GM21447 (cell line): ENCODE results near the gene DDAH1.

ENCODE experiments used
- ATAC-seq: cut with Tn5 transposase; IDR thresholded peaks from one replicate; pipeline ENCODE4 v1.9.1; 2021; ENCODE audit not compliant: unreplicated experiment

The DDAH1 gene

GRCh38 chr1:85397490-85398032, 67.4 kb downstream of the DDAH1 start:
- ATAC-seq = no peak

DNA sequence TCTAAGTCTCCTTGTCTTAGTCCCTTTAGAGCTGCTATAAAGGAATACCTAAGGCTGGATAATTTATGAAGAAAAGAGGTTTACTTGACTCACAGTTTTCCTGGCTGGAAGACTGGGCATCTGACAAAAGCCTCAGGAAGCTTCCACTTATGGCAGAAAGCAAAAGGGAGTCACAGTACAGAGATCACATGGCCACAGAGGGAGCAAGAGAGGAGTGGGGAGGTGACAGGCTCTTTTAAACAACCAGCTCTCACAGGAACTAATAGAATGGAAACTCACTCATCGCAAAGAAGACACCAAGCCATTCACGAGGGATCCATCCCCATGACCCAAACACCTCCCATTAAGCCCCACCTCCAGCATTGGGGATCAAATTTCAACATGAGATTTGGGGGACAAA, 68.8 kb downstream of the DDAH1 start:
- ATAC-seq = no peak

DNA sequence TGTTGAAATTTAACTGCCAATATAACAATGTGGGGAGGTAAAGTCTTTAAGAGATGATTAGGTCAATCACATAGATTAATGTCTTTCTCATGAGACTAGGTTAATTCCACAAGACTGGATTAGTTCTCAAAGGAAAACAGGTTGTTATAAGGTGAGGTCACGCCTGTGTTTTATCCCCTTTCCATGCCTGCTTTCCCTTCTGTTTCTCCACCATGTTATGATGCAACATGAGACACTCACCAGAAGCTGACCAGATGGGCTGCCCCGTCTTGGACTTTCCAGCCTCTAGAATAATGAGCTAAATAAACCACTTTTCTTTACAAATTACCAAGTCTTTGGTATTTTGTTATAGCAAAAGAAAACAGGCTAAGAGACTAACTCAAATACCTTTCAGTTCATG, 70.8 kb downstream of the DDAH1 start:
- ATAC-seq = no peak

- ATAC-seq = no peak
Measured at GRCh38 chr1:85393490-85393889, 71.5 kb downstream of the DDAH1 start.

DNA sequence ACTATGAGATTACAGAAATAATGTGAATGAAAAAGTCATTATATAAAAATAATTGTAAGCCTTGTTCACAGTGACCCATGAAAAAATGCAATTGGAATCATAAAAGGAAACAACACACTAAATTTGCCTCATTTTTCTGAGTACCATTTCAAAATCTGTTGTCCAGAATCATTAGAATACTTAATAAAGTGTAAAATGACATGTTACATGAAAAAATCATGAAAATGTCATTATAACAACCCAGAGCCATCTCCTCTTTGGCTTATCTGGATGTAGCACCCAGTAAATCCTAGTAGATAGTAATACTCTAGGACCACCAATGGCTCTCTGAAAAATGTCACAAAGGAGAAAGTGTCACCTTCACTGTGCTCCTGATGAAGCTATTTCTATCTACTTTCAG, 76.5 kb downstream of the DDAH1 start:
- ATAC-seq = no peak

DNA sequence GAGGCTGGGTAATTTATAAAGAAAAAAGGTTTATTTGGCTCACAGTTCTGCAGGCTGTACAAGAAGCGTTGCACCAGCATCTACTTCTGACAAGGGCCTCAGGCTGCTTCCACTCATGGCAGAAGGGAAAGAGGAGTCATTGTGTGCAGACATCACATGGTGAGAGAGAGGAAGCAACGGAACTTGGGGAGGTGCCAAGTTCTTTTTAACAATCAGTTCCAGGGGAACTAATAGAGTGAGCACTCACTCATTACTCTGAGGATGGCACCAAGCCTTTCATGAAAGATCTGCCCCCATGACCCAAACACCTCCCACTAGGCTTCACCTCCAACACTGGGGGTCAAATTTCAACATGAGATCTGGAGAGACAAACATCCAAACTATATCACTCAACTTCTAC, 77.2 kb downstream of the DDAH1 start:
- no peak for ATAC-seq

DNA sequence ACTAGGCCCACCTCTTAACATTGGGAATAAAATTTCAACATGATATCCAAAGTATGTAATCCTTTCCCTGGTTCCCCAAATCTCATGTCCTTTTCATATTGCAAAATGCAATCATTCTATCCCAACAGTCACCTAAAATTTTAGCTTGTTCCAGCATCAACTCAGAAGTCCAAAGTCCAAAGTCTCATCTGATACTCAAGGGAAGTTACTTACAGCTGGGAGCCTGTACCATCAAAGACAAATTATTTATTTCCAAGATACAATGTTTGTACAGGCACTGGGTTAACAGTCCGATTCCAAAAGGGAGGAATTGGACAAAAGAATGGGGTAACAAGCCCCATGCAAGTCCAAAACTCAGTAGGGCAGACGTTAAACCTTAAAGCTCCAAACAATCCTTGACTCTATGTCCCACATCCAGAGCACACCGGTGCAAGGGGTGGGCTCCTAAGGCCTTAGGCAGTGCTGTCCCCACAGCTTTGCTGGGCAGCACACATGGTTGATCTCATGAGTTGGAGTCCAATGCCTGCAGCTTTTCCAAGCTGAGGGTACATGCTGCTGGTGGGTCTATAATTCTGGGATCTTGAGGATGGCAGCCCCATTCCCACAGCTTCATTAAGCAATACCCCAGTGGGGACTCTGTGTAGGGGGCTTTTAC, 78.8 kb downstream of the DDAH1 start:
- ATAC-seq = no peak

DNA sequence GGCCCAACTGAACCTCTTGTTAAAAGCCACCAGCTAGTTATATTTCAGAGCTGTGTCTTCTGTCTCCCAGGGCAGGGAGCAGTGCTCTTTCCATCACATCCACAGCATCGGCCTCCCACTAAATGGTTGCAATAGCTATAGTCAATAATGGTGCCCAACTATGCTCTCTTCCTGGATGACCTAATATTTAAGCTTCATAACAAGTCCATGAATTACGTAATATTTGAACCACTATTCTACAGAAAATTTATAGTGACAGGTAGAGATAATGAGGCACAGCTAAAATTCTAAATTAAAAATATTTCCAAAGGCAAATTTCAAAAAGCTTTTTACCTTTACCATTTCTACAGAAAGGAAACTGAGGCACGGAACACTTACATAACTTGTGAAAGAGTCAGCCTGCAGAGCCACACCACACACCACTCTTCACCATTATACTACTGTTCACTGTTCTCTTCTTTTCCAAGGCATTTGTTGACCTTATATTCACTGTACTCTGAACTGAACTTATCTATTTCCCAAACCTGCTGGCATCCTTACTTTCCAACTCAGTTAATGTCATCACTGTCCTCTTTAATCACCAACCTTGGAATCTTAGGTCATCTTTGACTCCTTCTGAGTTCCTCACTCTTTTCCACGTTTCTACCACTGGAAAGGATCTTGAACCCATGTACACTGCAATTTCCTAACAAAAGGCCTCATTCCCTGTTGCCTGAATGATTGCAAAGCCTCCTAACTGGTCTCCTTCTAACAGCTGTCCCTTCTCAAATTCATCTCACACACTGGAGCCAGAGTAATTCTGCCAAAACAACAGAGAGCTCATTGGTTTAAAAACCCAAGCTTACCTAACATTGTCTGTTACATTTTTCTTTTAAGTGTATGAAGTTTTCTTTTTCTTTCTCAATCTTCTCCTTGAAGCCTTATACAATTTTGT, 85.5 kb downstream of the DDAH1 start:
- no peak for ATAC-seq

GRCh38 chr1:85378534-85378933, 86.4 kb downstream of the DDAH1 start:
- no peak for ATAC-seq

DNA sequence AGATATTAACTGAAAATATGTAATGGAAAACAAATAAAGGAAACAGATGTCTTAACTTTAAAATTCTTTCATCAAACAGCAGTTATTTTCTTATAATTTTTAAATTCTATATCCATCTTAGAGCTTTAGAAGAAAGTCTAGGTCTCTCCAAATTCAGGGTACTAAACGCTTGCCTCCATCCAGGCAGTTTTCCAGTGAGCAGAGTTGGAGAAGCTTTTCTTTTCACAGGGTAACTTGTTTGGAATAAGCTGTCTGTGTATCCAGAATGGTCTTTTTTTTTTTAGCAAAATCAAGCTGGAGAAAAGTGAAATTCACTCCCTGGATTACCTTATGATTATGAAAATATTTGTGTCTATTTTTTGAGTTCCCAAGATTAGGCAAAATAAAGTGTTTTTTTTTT, 88.6 kb downstream of the DDAH1 start:
- ATAC-seq = no peak

DNA sequence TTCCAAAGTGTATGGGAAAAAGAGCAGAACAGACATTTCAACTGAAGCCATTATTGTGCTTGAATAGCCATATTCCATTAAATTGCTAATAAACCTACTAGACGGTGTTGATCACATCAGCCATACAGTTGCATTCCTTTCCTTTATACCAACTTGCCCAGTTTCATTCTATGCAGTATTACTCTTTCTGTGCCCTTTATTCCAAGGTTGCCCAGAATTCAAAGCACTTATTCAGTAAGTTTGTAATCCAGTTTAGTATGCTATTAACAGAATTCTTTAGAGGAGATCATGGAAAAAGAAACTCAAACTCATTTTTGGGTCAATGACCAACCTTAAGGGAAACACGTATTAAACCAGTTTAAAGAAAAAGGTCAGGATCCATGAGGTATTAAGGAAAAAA, 89.5 kb downstream of the DDAH1 start:
- ATAC-seq = no peak

GRCh38 chr1:85374160-85374559, 90.8 kb downstream of the DDAH1 start:
- ATAC-seq = no peak

DNA sequence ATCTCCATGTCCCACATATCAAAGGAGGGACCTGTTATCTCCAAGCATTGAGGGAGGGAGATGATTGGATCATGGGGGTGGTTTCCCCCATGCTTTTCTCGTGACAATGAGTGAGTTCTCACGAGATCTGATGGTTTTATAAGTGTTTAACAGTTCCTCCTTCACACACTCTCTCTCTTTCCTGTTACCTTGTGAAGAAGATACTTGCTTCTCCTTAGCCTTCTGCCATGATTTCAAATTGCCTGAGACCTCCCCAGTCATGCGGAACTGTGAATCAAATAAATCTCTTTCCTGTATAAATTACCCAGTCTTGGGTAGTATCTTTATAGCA, 91.6 kb downstream of the DDAH1 start:
- no peak for ATAC-seq

GRCh38 chr1:85372683-85373377, 92.1 kb downstream of the DDAH1 start:
- ATAC-seq = no peak

DNA sequence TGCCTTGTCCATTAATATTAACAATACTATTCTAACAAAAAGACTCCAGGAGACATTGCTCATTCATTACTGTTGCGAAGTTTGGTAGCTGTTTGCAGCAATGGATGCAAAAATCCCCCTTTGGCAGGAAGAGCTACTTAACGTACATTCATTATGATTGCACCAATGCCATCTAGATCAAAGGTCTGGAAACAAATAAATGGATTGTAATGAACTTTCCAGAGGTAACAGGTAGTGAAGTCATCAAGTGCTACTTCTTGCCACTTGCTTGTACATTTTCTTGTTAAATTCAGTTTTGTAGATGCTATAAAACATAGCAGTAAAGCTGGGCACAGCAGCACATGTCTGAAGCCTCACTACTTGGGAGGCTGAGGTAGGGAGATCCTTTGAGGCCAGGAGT, 93.9 kb downstream of the DDAH1 start:
- ATAC-seq = no peak

DNA sequence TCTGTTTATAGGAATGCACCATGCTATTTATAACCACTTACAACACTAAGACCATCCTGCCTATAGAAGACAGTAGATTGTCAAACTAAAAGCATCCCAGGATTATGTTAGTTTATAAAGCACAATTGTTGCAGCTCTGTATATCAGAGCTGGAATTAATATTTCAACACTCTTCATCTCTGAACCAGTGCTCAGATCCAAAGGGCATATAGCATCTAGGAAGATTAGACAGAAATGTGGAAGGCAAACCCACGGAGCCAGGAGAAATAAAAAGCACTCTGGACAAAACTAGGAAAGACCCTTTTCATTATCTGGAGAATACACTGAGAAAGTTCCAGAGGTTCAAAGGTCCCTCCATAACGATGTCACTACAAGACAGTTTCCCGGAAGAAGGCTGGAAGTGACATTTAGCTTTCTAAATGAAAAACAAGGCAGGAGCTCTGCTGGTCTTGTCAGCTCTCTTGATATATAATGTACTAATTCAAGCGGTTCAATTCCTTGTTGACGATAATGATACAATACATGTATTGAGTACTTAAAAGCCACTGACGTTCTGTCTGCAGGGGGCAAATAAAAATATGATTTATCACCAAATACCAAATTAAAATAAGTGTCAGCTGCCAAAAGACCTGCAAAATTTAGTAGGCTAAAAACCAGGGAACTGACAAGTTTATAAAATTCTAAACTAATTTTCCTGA, 96.7 kb downstream of the DDAH1 start:
- no peak for ATAC-seq

DNA sequence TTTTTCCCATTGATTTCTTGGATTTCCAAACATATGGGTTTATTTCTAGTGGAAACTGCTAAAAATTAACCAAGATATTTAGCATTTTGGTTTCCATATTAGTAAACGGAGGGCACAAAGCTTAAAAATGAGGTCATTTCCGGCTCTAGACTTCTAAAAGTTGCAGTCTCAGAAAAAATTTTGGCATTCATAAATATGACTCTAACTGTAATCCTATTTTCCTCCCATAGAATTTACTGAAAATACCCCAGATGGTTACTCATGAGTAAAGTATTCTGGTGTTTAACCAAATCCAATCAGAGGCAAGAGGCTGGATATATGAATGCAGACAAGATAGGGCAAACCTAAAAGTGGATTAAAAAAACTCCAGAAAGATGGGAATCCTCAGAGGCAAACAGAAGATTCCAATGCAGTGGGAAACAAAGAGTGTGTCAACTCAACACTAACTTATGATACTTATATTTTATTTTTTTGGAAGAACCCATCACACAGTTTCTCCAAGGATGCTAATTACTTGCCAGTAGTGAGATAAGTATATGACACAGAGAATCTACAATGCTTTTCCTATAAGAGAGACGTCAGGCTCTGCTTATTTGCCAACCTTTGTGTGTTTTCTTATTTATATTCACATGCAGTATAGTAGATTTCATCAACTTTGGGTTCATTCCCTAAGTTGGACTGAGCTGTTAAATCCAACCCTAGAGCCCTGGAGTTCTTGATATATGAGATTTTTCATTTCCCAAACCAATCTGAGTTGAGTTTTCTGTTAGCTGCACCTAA, 98.4 kb downstream of the DDAH1 start:
- ATAC-seq = no peak

- no peak for ATAC-seq
Measured at GRCh38 chr1:85365851-85366250, 99.1 kb downstream of the DDAH1 start.

- ATAC-seq = no peak
Measured at GRCh38 chr1:85363521-85363920, 101.4 kb downstream of the DDAH1 start.

DNA sequence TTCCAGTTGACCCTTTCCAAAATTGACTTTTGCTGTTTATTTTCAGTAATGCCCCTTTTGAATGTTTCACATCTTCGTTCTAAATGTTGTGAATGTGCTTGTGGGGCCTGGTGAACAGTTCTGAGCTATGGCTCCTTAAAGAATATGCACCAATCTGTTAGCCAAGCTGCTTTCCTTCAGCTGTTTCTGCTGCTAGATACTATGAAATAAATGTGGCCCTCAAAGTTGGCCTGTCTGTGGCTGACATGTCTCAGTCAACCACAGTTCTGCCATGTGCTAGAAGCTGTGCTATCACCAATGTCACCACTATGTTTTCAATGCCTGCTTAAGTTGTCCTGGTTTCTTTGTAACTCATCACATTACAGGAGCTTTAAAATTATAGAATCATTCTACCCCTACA, 101.9 kb downstream of the DDAH1 start:
- ATAC-seq = no peak
